ENCODE data around the gene DNAJB12. TPM values are rescaled to one million over a fixed set of nuclear protein-coding genes. Genes with fewer than 3 reads are reported as not detected.

DNAJB12 gene
- total and polyA plus RNA-seq, 12 donors, result 36.3 to 67.0 (median 47.8) TPM

- Histone ChIP-seq H3K36me3 (replicated peaks in 1 of 2) (no peaks in the 10 kb centered on the region), H3K4me3 (no peak overlapping the region), H3K27ac (peak overlapping the region; percentile 23 to 98 (median 95)), H3K27me3 (no peaks in the 10 kb centered on the region), H3K4me1 (replicated peaks in 1 of 2) (peaks cover 62 to 75% of the 10 kb centered on the region in 2 donors), H3K9me3 (replicated peaks in 1 of 3) (no peaks in the 10 kb centered on the region)
- WGBS, 4 donors, result 40 to 73% (median 54%) methylated on average over 5 to 12 of the region's 12 CpGs
- DNase-seq, result peak; percentile 83 to 95 (median 90)
- intact Hi-C loops (cut with DNase I), result no loop called here
- no peak for TF ChIP-seq POLR2A (IDR thresholded peaks at IDR 0.05)
- TF ChIP-seq CTCF (IDR thresholded peaks at IDR 0.05), result no peak
Observed at GRCh38 chr10:72316748-72317435, 37.8 kb downstream of the DNAJB12 start.

GRCh38 chr10:72316386-72316700, 38.4 kb downstream of the DNAJB12 start:
- peak overlapping the region; percentile 82 to 98 (median 95) for H3K27ac ChIP-seq
- intact Hi-C loops (cut with DNase I), result no loop called here

GRCh38 chr10:72315611-72316385, 38.9 kb downstream of the DNAJB12 start:
- Histone ChIP-seq H3K27me3 (no peaks in the 10 kb centered on the region), H3K9me3 (replicated peaks in 1 of 3) (no peaks in the 10 kb centered on the region), H3K4me1 (replicated peaks in 1 of 2) (peaks cover 55 to 69% of the 10 kb centered on the region in 2 donors), H3K4me3 (no peak overlapping the region), H3K27ac (peak overlapping the region; percentile 82 to 98 (median 95)), H3K36me3 (replicated peaks in 1 of 2) (no peaks in the 10 kb centered on the region)
- DNase-seq, result peak; percentile 86 to 96 (median 94)
- 7 to 26% (median 14%) methylated on average over 2 of the region's 2 CpGs for WGBS, 4 donors
- intact Hi-C loops (cut with DNase I), result no loop called here
- no peak for TF ChIP-seq CTCF (IDR thresholded peaks at IDR 0.05)
- peak in 1 of 2 donors; percentile 86 for TF ChIP-seq POLR2A (IDR thresholded peaks at IDR 0.05)

More at GRCh38 chr10:72316386-72316700, 38.4 kb downstream of the DNAJB12 start:
- Histone ChIP-seq H3K9me3 (replicated peaks in 1 of 3) (no peaks in the 10 kb centered on the region), H3K36me3 (replicated peaks in 1 of 2) (no peaks in the 10 kb centered on the region), H3K27me3 (no peaks in the 10 kb centered on the region), H3K4me3 (no peak overlapping the region), H3K4me1 (replicated peaks in 1 of 2) (peaks cover 60 to 71% of the 10 kb centered on the region in 2 donors)
- 35 to 46% (median 37%) methylated on average over 3 of the region's 3 CpGs for WGBS, 4 donors
- peak in 3 of 7 donors; percentile 35 to 44 (median 37) for DNase-seq
- TF ChIP-seq CTCF (IDR thresholded peaks at IDR 0.05) (no peak), POLR2A (IDR thresholded peaks at IDR 0.05) (no peak)

- Histone ChIP-seq H3K27ac (peak overlapping the region; percentile 71 to 98 (median 95)), H3K27me3 (no peaks in the 10 kb centered on the region), H3K36me3 (replicated peaks in 1 of 2) (no peaks in the 10 kb centered on the region), H3K9me3 (replicated peaks in 1 of 3) (no peaks in the 10 kb centered on the region), H3K4me1 (replicated peaks in 1 of 2) (peaks cover 53 to 69% of the 10 kb centered on the region in 2 donors), H3K4me3 (no peak overlapping the region)
- TF ChIP-seq CTCF (IDR thresholded peaks at IDR 0.05) (no peak), POLR2A (IDR thresholded peaks at IDR 0.05) (no peak)
- intact Hi-C loops (cut with DNase I), result no loop called here
- peak in 6 of 7 donors; percentile 51 to 78 (median 68) for DNase-seq
- WGBS, 4 donors, result 16 to 34% (median 23%) methylated on average over 7 of the region's 7 CpGs
Observed at GRCh38 chr10:72315054-72315453, 39.7 kb downstream of the DNAJB12 start.

All from adrenal gland (tissue), 12 donors.